Karpas-422 (cell line): Measurements from ENCODE around the gene PAX6. TPM values are rescaled to one million over a fixed set of nuclear protein-coding genes. Genes with fewer than 3 reads are reported as not detected.

Source experiments
- DNase-seq: peaks from one replicate; pipeline ENCODE4 v3.0.0-alpha.2; 2015
- H2AFZ ChIP-seq: fragments of 200-600 bp; sonication (generic); 2 replicates; pipeline ENCODE4 v1.6.1; 2014; ENCODE audit warnings: antibody characterized with exemption, low read length, mixed read lengths
- H3K27ac ChIP-seq: fragments of 200-600 bp; sonication (generic); 2 replicates; pipeline ENCODE4 v1.5.1; 2014; ENCODE audit warnings: mild to moderate bottlenecking, low read length, moderate library complexity
- H3K27me3 ChIP-seq: fragments of 200-600 bp; sonication (generic); 2 replicates; pipeline ENCODE4 v1.6.1; 2014; ENCODE audit warnings: low read length, mixed read lengths
- H3K36me3 ChIP-seq: fragments of 200-600 bp; sonication (generic); 2 replicates; pipeline ENCODE4 v1.6.1; 2014; ENCODE audit warnings: low read length, mixed read lengths; ENCODE audit not compliant: insufficient read depth
- H3K4me1 ChIP-seq: fragments of 200-600 bp; sonication (generic); 2 replicates; pipeline ENCODE4 v1.6.1; 2014; ENCODE audit warnings: mild to moderate bottlenecking, low read length, mixed read lengths
- H3K4me2 ChIP-seq: fragments of 200-600 bp; sonication (generic); 2 replicates; pipeline ENCODE4 v1.6.1; 2014; ENCODE audit warnings: low read length, low read depth, mild to moderate bottlenecking; ENCODE audit not compliant: poor library complexity, severe bottlenecking
- H3K4me3 ChIP-seq: fragments of 200-600 bp; sonication (generic); 2 replicates; pipeline ENCODE4 v1.5.1; 2014; ENCODE audit warnings: mild to moderate bottlenecking, antibody characterized with exemption, low read length, mixed read lengths
- H3K79me2 ChIP-seq: fragments of 200-600 bp; sonication (generic); 2 replicates; pipeline ENCODE4 v1.6.1; 2014; ENCODE audit warnings: mild to moderate bottlenecking, low read length, mixed read lengths
- H3K9ac ChIP-seq: fragments of 200-600 bp; sonication (generic); 2 replicates; pipeline ENCODE4 v1.6.0; 2014; ENCODE audit warnings: low read length
- H3K9me2 ChIP-seq: fragments of 200-600 bp; sonication (generic), shearing (Covaris generic); replicated peaks from 2 replicates; pipeline ENCODE4 v1.6.0; 2014; ENCODE audit warnings: mild to moderate bottlenecking, low read length, moderate library complexity; ENCODE audit not compliant: insufficient read depth
- H3K9me3 ChIP-seq: fragments of 300-700, 200-600 bp; sonication (generic); 2 replicates; pipeline ENCODE4 v1.6.1; 2014; ENCODE audit warnings: low read length, mixed read lengths
- H4K20me1 ChIP-seq: fragments of 200-600 bp; sonication (generic); 2 replicates; pipeline ENCODE4 v1.6.1; 2014; ENCODE audit warnings: mild to moderate bottlenecking, antibody characterized with exemption, low read length, low read depth; ENCODE audit not compliant: insufficient read depth
- total RNA-seq: library from RNA; depleted of rRNA; stranded (reverse); fragments of >200 nt; shearing (Covaris generic); gene quantifications from 2 replicates; pipeline ENCODE4 v1.2.3, GENCODE V29; 2014; ENCODE audit warnings: low replicate concordance

PAX6 gene
- total RNA-seq, 1 experiment from 2014 or later = 5.9 TPM

- no peak for DNase-seq
- Histone ChIP-seq H3K79me2 (no peaks in the 10 kb centered on the region), H3K27me3 (no peaks in the 10 kb centered on the region), H3K27ac (no peak overlapping the region), H3K9me3 (no peaks in the 10 kb centered on the region), H3K9me2 (no peaks in the 10 kb centered on the region), H3K4me3 (no peak overlapping the region), H3K4me1 (no peaks in the 10 kb centered on the region), H2AFZ (no peak overlapping the region), H4K20me1 (no peaks in the 10 kb centered on the region), H3K36me3 (no peaks in the 10 kb centered on the region), H3K9ac (no peak overlapping the region), H3K4me2 (no peak overlapping the region)
Observed at GRCh38 chr11:31841435-31841834, 30.3 kb upstream of the PAX6 start.

GRCh38 chr11:31834237-31834636, 23.1 kb upstream of the PAX6 start:
- Histone ChIP-seq H3K27ac (no peak overlapping the region), H3K27me3 (no peaks in the 10 kb centered on the region), H3K4me2 (no peak overlapping the region), H3K4me1 (no peaks in the 10 kb centered on the region), H2AFZ (no peak overlapping the region), H3K4me3 (no peak overlapping the region), H3K36me3 (no peaks in the 10 kb centered on the region), H3K9ac (no peak overlapping the region), H4K20me1 (no peaks in the 10 kb centered on the region), H3K79me2 (no peaks in the 10 kb centered on the region), H3K9me3 (no peaks in the 10 kb centered on the region), H3K9me2 (no peaks in the 10 kb centered on the region)
- peak; percentile 45 for DNase-seq

GRCh38 chr11:31830406-31830805, 19.3 kb upstream of the PAX6 start:
- no peaks in the 10 kb centered on the region for H3K79me2 ChIP-seq
- H3K27ac ChIP-seq = no peak overlapping the region
- H3K4me3 ChIP-seq = no peak overlapping the region
- no peaks in the 10 kb centered on the region for H4K20me1 ChIP-seq
- no peak overlapping the region for H3K9ac ChIP-seq
- no peak overlapping the region for H3K4me2 ChIP-seq
- H3K9me2 ChIP-seq = no peaks in the 10 kb centered on the region
- H3K9me3 ChIP-seq = no peaks in the 10 kb centered on the region
- no peak for DNase-seq
- no peaks in the 10 kb centered on the region for H3K27me3 ChIP-seq
- H3K4me1 ChIP-seq = no peaks in the 10 kb centered on the region
- no peaks in the 10 kb centered on the region for H3K36me3 ChIP-seq
- no peak overlapping the region for H2AFZ ChIP-seq

GRCh38 chr11:31828217-31828616, 17.1 kb upstream of the PAX6 start:
- H3K4me1 ChIP-seq = no peaks in the 10 kb centered on the region
- no peaks in the 10 kb centered on the region for H4K20me1 ChIP-seq
- no peak for DNase-seq
- H3K27ac ChIP-seq = no peak overlapping the region
- H3K9me2 ChIP-seq = no peaks in the 10 kb centered on the region
- H3K36me3 ChIP-seq = no peaks in the 10 kb centered on the region
- no peaks in the 10 kb centered on the region for H3K79me2 ChIP-seq
- no peak overlapping the region for H3K4me2 ChIP-seq
- H3K9ac ChIP-seq = no peak overlapping the region
- no peak overlapping the region for H2AFZ ChIP-seq
- H3K9me3 ChIP-seq = no peaks in the 10 kb centered on the region
- no peak overlapping the region for H3K4me3 ChIP-seq
- no peaks in the 10 kb centered on the region for H3K27me3 ChIP-seq

- no peaks in the 10 kb centered on the region for H3K9me2 ChIP-seq
- no peaks in the 10 kb centered on the region for H3K4me1 ChIP-seq
- H3K9me3 ChIP-seq = no peaks in the 10 kb centered on the region
- no peaks in the 10 kb centered on the region for H3K36me3 ChIP-seq
- DNase-seq = no peak
- H3K4me2 ChIP-seq = no peak overlapping the region
- no peaks in the 10 kb centered on the region for H3K27me3 ChIP-seq
- no peaks in the 10 kb centered on the region for H4K20me1 ChIP-seq
- no peak overlapping the region for H3K9ac ChIP-seq
- no peak overlapping the region for H2AFZ ChIP-seq
- no peaks in the 10 kb centered on the region for H3K79me2 ChIP-seq
- no peak overlapping the region for H3K4me3 ChIP-seq
- no peak overlapping the region for H3K27ac ChIP-seq
Observed at GRCh38 chr11:31827455-31828206, 16.5 kb upstream of the PAX6 start.

GRCh38 chr11:31826536-31827438, 15.7 kb upstream of the PAX6 start:
- Histone ChIP-seq H3K4me1 (no peaks in the 10 kb centered on the region), H3K9me3 (no peaks in the 10 kb centered on the region), H3K4me3 (no peak overlapping the region), H3K4me2 (no peak overlapping the region), H3K79me2 (no peaks in the 10 kb centered on the region), H3K9me2 (no peaks in the 10 kb centered on the region), H3K36me3 (no peaks in the 10 kb centered on the region), H2AFZ (no peak overlapping the region), H4K20me1 (no peaks in the 10 kb centered on the region), H3K9ac (no peak overlapping the region), H3K27ac (no peak overlapping the region), H3K27me3 (no peaks in the 10 kb centered on the region)
- DNase-seq = no peak

- H3K9me3 ChIP-seq = no peaks in the 10 kb centered on the region
- H3K4me3 ChIP-seq = no peak overlapping the region
- H3K36me3 ChIP-seq = no peaks in the 10 kb centered on the region
- H3K79me2 ChIP-seq = no peaks in the 10 kb centered on the region
- DNase-seq = no peak
- H3K9ac ChIP-seq = no peak overlapping the region
- no peaks in the 10 kb centered on the region for H3K9me2 ChIP-seq
- no peaks in the 10 kb centered on the region for H3K4me1 ChIP-seq
- H3K27me3 ChIP-seq = no peaks in the 10 kb centered on the region
- no peak overlapping the region for H3K4me2 ChIP-seq
- no peak overlapping the region for H2AFZ ChIP-seq
- H3K27ac ChIP-seq = no peak overlapping the region
- H4K20me1 ChIP-seq = no peaks in the 10 kb centered on the region
Observed at GRCh38 chr11:31825838-31826484, 14.8 kb upstream of the PAX6 start.
